Measurements from ENCODE around the gene DCN.

- TF ChIP-seq EZH2 (IDR thresholded peaks at IDR 0.05; ENCODE audit: insufficient read depth, poor library complexity, severe bottlenecking) = no peak
- TF ChIP-seq EZH2phosphoT487 (IDR thresholded peaks at IDR 0.05; ENCODE audit: insufficient read depth, low read depth) = no peak
Measured at GRCh38 chr12:91127306-91127705, 55.3 kb downstream of the DCN start.
